Thyroid gland (tissue), 4 donors: ENCODE data around the gene ASCL4. TPM values are rescaled to one million over a fixed set of nuclear protein-coding genes. Genes with fewer than 3 reads are reported as not detected.
"Not testable (repeated sequence)": the region's sequence is repeated elsewhere in the genome, so short reads cannot be mapped to it uniquely, and the experiment has no call there.

ENCODE experiments used
- DNase-seq, 2 donors: peaks; one replicate each; pipeline ENCODE4 v3.0.0-alpha.2; 2019
- H3K27ac ChIP-seq, 3 donors: fragments of 200-600 bp; sonication (generic); 1 replicate in 2 of 3; 2 replicates in 1 of 3; pipeline ENCODE4 v1.5.1; 2016 to 2019; ENCODE audit warnings: mild to moderate bottlenecking in 1 of 3, moderate library complexity in 1 of 3
- H3K27me3 ChIP-seq: fragments of 200-600 bp; sonication (generic); one replicate; pipeline ENCODE4 v1.5.1; 2019
- H3K36me3 ChIP-seq, 2 donors: fragments of 200-600 bp; sonication (generic); one replicate each; pipeline ENCODE4 v1.5.1; 2016 to 2019
- H3K4me1 ChIP-seq, 2 donors: fragments of 200-600 bp; sonication (generic); one replicate each; pipeline ENCODE4 v1.5.1; 2017 to 2019
- H3K4me3 ChIP-seq, 3 donors: fragments of 200-600 bp; sonication (generic); replicated peaks in 1 of 3; 1 replicate in 2 of 3; 2 replicates in 1 of 3; pipeline ENCODE4 v1.5.1; 2016; ENCODE audit warnings: mild to moderate bottlenecking in 1 of 3
- H3K9me3 ChIP-seq: fragments of 200-600 bp; sonication (generic); one replicate; pipeline ENCODE4 v1.5.1; 2017
- POLR2A ChIP-seq, 2 donors: fragments of 450-650 bp; IDR thresholded peaks; one replicate each; pipeline ENCODE4 v1.6.1; 2017; ENCODE audit warnings: antibody characterized with exemption in 2 of 2, mild to moderate bottlenecking in 2 of 2, moderate library complexity in 1 of 2
- WGBS, 2 donors: methylation state at CpG; one replicate each; pipeline ENCODE4 v1.1.5; 2017; 5-methylcytosine and 5-hydroxymethylcytosine counted together
- intact Hi-C: fragments of 100-400 bp; cut with DNase I; formaldehyde crosslinking; loops from one replicate; pipeline ENCODE4 v1.15.1; 2023
- total RNA-seq, 4 donors: library from RNA; depleted of rRNA; stranded (reverse); fragments of >200 nt; gene quantifications; one replicate each; pipeline ENCODE4 v1.2.3, GENCODE V29; 2016
- TF ChIP-seq, protein P1 (sequence below), 6 experiments: fragments of 200-600 bp in 3 of 6; fragments of 450-650 bp in 3 of 6; sonication (generic) in 3 of 6; IDR thresholded peaks; one replicate each; pipeline ENCODE4 v1.5.1; 2016 to 2019; ENCODE audit warnings: antibody characterized with exemption in 6 of 6, mild to moderate bottlenecking in 2 of 6, inconsistent platforms in 1 of 6, moderate library complexity in 1 of 6

The ASCL4 gene, protein sequence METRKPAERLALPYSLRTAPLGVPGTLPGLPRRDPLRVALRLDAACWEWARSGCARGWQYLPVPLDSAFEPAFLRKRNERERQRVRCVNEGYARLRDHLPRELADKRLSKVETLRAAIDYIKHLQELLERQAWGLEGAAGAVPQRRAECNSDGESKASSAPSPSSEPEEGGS
- total RNA-seq: not detected

DNA sequence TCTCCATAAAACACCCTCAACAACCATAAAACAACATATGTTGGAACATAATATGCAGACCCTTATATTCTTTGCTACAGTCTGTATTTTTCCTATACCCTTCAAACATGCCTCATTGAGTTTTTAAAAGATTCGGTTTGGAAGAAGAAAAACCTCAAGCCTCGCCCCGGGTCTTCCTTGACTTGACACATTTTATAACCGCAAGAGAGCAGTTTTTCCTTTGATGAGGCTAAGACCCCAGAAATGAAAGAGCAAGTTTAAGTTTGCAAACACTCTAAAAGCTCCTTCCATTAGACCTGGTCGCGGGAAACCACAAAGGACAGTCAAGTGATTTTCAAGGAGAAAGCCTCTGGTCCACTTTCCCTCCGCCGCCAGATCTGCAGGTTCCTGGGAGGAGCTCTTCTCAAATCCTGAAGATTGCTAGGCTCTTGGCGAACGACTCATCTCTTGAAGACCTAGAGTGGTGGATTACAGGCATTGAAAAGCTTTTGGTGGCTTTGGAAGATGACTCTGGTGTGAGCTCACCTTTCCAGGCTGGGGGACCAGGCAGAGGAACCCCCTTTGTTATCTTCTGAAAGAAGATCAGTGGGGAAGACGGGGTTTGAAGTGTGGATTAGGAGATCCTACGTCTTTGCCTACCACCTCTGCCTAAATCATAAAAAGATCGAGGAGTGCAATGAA is at the start of gene ASCL4:
TSS of gene ASCL4 (plus strand) at position 356 of the 681 bp plus-strand sequence. CDS start 515 bp downstream, outside the sequence.
- 30 to 35% methylated on average over 13 of the region's 13 CpGs for WGBS, 2 donors
- Histone ChIP-seq H3K27me3 (peaks cover 23% of the 10 kb centered on the region), H3K36me3 (no peaks in the 10 kb centered on the region), H3K4me3 (no peak within 1 kb of the TSS), H3K9me3 (no peaks in the 10 kb centered on the region), H3K27ac (no peak within 1 kb of the TSS), H3K4me1 (peaks cover 5 to 8% of the 10 kb centered on the region in 2 donors)
- DNase-seq: no peak
- no peak for TF ChIP-seq POLR2A (IDR thresholded peaks at IDR 0.05)
- TF ChIP-seq, protein P1, sequence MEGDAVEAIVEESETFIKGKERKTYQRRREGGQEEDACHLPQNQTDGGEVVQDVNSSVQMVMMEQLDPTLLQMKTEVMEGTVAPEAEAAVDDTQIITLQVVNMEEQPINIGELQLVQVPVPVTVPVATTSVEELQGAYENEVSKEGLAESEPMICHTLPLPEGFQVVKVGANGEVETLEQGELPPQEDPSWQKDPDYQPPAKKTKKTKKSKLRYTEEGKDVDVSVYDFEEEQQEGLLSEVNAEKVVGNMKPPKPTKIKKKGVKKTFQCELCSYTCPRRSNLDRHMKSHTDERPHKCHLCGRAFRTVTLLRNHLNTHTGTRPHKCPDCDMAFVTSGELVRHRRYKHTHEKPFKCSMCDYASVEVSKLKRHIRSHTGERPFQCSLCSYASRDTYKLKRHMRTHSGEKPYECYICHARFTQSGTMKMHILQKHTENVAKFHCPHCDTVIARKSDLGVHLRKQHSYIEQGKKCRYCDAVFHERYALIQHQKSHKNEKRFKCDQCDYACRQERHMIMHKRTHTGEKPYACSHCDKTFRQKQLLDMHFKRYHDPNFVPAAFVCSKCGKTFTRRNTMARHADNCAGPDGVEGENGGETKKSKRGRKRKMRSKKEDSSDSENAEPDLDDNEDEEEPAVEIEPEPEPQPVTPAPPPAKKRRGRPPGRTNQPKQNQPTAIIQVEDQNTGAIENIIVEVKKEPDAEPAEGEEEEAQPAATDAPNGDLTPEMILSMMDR (IDR thresholded peaks at IDR 0.05): no peak
- intact Hi-C loops: loop anchor here (10.0 kb wide), 1 partner anchor 110 kb away; no protein-coding TSS in a partner anchor

DNA sequence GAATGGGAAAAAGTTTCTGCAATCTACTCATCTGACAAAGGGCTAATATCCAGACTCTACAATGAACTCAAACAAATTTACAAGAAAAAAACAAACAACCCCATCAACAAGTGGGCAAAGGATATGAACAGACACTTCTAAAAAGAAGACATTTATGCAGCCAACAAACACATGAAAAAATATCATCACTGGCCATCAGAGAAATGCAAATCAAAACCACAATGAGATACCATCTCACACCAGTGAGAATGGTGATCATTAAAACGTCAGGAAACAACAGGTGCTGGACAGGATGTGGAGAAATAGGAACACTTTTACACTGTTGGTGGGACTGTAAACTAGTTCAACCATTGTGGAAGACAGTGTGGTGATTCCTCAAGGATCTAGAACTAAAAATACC is 47.2 kb upstream of the ASCL4 start:
- not testable (repeated sequence) for H3K4me3 ChIP-seq

DNA sequence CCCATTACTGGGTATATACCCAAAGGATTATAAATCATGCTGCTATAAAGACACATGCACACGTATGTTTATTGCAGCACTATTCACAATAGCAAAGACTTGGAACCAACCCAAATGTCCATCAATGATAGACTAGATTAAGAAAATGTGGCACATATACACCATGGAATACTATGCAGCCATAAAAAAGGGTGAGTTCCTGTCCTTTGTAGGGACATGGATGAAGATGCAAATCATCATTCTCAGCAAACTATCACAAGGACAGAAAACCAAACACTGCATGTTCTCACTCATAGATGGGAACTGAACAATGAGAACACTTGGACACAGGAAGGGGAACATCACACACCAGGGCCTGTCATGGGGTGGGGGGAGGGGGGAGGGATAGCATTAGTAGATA is 46.8 kb upstream of the ASCL4 start:
- H3K4me1 ChIP-seq, H3K27ac ChIP-seq, H3K27me3 ChIP-seq, H3K4me3 ChIP-seq, H3K36me3 ChIP-seq, H3K9me3 ChIP-seq, DNase-seq, intact Hi-C loops: not testable (repeated sequence)
- WGBS, 2 donors: no CpG with 5 or more reads among the region's 1 CpG

More for the DNA sequence above, 47.2 kb upstream of the ASCL4 start:
- H3K27me3 ChIP-seq, DNase-seq, H3K4me1 ChIP-seq, H3K9me3 ChIP-seq, intact Hi-C loops, H3K36me3 ChIP-seq, H3K27ac ChIP-seq: not testable (repeated sequence)
- WGBS, 2 donors: 73 to 77% methylated on average over 1 of the region's 1 CpG

DNA sequence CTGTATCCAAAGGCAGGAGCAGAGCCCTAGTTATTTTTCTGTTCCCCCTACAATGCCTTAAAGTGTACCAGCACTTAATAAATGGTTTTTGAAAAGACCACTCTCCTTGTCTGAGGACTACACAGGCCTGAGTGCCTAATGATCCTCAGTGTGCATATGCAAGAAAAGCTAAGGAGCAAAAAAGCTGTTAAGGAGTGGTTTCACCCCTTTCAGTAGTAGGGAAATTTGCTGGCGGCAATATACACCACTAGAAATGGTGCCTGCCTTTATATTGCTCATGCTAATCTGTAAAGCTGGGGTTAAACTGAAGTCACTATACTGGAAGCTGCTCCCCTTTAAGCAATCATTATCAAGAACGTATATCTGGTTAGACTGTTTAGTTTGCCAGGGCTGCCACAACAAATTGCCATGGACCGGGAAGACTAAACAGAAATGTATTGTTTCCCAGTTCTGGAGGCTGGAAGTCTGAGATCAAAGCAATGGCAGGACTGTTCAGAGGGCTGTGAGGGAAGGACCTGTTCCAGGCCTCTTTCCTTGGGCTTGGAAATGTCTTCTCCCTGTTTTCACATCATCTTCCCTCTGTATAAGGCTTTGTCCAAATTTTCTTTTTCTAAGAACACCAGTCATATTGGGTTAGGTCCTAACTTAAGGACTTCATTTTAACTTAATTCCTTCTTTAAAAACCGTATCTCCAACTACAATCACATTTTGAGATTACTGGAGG is 43.7 kb upstream of the ASCL4 start:
- Histone ChIP-seq H3K4me3 (no peak overlapping the region), H3K9me3 (no peaks in the 10 kb centered on the region), H3K27me3 (no peaks in the 10 kb centered on the region), H3K4me1 (no peaks in the 10 kb centered on the region), H3K27ac (no peak overlapping the region), H3K36me3 (peaks cover 12 to 24% of the 10 kb centered on the region in 2 donors)
- intact Hi-C loops: no loop called here
- DNase-seq: no peak
- WGBS, 2 donors: 72 to 86% methylated on average over 4 of the region's 4 CpGs
- TF ChIP-seq, protein P1 (IDR thresholded peaks at IDR 0.05): no peak
- no peak for TF ChIP-seq POLR2A (IDR thresholded peaks at IDR 0.05)

DNA sequence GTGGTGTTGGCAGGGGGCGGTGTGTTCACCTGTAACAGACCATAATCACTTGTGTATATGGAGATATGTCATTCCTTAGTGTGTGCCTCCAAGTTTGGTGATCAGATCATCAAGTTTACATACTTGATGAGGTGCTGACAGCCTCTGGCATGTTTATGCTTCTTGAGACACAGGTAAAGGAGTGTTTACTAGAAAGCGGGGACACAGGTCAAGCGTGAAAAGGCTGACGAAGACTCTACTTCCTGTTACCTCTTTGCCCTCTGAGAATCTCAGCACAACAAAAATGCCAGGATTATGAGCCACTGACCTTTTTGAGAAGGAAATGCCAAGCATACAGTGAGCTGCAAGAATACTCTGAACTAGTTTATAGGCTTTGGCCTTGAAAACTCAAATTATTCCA is 43.1 kb upstream of the ASCL4 start:
- Histone ChIP-seq H3K4me1 (no peaks in the 10 kb centered on the region), H3K9me3 (no peaks in the 10 kb centered on the region), H3K27me3 (no peaks in the 10 kb centered on the region), H3K4me3 (no peak overlapping the region), H3K27ac (no peak overlapping the region), H3K36me3 (peaks cover 12 to 24% of the 10 kb centered on the region in 2 donors)
- intact Hi-C loops: no loop called here
- no peak for TF ChIP-seq POLR2A (IDR thresholded peaks at IDR 0.05)
- TF ChIP-seq, protein P1 (IDR thresholded peaks at IDR 0.05): no peak
- 85 to 93% methylated on average over 4 of the region's 4 CpGs for WGBS, 2 donors
- no peak for DNase-seq

DNA sequence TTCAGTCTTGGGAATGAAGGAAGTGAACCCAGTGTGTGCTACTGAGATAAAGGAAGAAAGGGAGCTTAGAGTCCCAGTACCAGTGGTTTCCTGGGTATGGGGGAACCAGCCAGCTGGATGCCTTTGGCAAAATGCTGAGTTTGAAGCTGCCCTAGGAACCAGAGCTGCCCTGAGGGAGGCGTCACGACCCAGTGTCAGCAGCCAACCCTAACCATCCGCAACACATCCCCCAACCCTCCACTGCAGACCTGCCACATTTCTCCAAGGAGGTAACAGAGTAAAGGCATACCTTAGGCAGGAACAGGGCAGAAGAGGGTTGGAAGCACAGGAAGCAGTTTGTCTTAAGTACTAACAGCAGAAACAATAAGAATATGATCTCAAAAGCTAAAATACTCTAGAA is 42.1 kb upstream of the ASCL4 start:
- H3K9me3 ChIP-seq: no peaks in the 10 kb centered on the region
- intact Hi-C loops: no loop called here
- no peak overlapping the region for H3K27ac ChIP-seq
- H3K27me3 ChIP-seq: no peaks in the 10 kb centered on the region
- no peak for DNase-seq
- no peaks in the 10 kb centered on the region for H3K4me1 ChIP-seq
- WGBS, 2 donors: 75 to 86% methylated on average over 3 of the region's 3 CpGs
- no peak for TF ChIP-seq POLR2A (IDR thresholded peaks at IDR 0.05)
- TF ChIP-seq, protein P1 (IDR thresholded peaks at IDR 0.05): no peak
- H3K36me3 ChIP-seq: peaks cover 16 to 31% of the 10 kb centered on the region in 2 donors
- H3K4me3 ChIP-seq: no peak overlapping the region
